Anterior cingulate cortex (tissue), 58 donors: ENCODE data around the gene PIGH.
A peak's percentile ranks its signal among the peaks of the same experiment; 100 is the strongest.
"Not testable (repeated sequence)": the region's sequence is repeated elsewhere in the genome, so short reads cannot be mapped to it uniquely, and the experiment has no call there.

Source experiments
- DNase-seq, 58 donors: peaks; one replicate each; lab custom pipeline; 2025; lab: John Stamatoyannopoulos, UW

Gene PIGH, protein sequence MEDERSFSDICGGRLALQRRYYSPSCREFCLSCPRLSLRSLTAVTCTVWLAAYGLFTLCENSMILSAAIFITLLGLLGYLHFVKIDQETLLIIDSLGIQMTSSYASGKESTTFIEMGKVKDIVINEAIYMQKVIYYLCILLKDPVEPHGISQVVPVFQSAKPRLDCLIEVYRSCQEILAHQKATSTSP

DNA sequence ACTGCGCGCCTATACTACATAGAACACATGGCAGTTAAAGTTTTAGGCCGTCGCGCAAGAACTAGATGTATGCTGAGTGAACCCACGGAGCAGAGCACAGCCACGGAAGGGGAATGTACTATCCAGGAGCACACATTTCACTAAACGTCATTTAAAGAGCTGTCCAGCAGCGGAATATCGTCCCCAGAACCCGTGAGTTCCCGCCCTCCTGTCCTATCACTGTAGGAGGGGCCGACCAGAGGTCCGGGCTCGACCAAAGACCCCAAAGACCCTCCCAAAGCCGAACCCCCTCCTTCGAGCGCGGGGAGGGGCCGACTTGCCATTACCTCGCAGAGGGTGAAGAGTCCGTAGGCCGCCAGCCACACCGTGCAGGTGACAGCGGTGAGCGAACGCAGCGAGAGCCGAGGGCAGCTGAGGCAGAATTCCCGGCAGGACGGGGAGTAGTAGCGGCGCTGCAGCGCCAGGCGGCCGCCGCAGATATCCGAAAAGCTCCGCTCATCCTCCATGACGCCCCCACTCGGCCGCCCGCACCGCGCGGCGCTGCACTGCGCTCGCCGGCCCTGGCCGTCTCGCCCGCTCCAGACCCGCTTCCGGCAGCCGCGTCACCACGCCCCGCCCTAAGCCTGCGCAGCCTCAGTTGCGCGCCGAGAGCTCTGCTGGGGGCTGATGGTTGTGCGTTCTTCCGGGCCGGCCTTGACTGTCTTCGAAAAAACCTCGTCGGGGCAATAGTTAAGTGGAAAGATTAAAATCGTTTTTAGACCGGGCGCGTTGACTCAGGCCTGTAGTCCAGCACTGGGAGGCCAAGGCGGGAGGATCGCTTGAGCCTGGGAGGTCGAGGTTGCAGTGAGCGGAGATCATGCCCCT is at the start of gene PIGH:
PIGH (minus strand) TSS at position 571 of the 864 bp plus-strand sequence; CDS start at position 506, 65 bp downstream.
- peak; percentile 39 to 92 (median 84) for DNase-seq

DNA sequence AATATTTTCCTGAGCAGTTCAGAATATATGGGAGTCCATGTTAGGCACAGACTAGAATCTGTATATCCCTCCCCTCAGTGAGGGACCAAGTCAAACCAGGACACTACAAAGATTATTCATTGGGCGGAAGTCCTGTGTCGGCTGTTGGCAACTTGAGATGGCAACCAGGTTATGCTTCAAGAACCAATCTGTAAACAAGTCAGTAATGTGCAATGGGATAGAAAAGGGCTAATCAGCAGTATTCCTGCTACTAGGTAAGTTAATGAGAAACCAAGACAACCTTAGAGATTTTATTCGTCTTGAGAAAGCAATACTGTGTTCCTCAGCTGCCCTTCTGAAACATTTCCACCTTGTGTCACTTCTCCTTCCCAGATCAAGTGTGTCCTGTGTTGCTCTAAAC is 46.1 kb upstream of the PIGH start:
- DNase-seq: no peak

DNA sequence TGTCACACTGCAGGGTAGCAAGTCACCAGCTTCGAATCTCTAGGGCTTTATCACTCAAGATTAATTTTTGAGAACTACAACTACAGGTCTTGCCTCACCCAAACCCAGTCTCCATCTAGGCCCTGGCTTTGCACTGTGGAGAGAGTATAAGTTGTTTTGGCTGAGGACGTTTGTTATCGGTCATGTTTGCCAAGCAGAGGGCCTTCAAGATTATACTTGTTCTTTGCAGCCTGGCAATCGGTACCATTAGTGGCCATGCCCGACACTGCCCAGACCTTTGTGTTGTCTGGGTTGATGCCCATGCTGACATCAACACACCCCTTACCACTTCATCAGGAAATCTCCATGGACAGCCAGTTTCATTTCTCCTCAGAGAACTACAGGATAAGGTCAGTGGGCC is 45.3 kb upstream of the PIGH start:
- no peak for DNase-seq

DNA sequence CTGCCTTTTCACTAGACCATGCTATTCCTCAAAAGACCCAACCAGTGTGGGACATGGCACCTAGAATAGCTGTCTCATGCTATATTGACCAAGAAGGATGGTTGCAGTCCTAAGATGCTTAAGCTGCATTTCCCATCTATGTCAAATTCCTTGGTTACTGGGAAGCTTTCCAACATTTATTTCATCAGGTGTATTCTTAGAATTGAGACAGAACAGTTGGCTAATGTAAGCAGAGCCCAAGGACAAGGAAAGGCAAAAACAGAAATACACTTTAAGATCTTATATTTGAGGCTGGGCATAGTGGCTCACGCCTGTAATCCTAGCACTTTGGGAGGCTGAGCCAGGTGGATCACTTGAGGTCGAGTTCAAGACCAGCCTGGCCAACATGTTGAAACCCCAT is 44.4 kb upstream of the PIGH start:
- no peak for DNase-seq

DNA sequence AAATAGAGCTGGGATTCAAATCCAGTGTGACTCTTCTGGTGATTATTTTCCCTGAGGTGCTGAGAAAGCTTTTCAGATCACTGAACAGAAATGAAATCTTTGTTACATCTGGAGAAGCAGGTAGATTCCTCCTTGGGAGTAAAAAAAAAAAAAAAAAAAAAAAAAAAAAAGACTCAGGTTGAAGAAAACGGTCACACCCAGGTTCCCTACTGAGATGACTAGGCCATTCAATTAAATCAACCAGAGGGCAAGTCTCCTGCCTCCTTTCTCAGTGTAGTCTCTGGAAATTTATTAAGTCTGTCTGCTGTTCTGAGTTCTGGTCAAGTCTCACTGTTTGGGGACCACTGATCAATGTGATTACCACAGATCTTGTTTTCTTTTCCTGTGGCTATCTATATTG is 43.6 kb upstream of the PIGH start:
- DNase-seq: no peak

DNA sequence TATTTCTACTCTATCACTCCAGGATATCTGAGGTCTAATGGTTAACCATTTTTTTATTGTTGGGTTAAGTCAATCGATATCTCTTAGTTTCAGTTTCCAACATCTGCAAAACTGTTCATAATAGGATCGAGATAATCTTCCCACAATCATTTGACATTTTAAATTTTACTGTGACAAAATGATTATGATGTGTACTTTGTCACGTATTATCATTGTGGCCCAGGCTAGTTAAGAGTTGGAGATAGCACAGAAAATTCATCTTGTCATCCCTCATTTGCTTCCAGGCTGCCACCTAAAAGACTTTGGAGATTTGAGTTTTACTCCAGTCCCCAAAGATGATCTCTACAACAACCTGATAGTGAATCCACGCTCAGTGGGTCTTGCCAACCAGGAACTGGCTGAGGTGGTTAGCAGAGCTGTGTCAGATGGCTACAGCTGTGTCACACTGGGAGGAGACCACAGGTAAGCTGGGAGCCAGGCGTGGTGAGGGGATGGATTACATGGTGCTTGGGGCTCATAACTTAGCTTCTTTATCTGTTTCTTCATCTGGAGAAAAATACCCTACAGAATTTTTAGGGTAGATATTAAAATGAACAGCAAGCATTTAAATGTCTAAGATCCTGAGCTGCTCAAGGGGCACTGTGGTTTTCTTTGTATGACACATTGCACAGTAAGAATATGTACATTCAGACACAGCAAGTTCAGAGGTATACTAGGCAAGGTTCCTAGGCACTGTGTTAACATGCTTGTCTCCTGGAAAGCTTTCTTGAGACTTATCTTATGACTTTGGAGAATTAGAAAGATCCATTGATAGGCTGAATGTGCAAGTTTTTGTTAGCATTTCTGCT is 42.1 kb upstream of the PIGH start:
- DNase-seq: no peak

DNA sequence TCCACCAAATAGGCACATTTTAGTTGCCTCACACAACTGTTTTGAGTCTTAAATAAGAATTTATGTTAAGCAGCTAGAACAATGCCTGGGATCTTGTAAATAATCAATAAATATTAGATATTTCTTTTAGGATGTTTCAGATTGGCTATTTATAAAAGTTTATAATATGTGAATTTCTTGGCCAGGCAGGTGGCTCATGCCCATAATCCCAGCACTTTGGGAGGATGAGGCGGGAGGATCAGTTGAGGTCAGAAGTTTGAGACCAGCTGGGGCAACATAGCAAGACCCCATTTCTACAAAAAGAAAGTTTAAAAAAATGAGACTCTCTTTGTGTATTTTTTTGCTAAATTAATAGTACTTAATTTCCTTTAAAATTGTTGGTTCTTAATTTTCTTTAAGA is 41.4 kb upstream of the PIGH start:
- DNase-seq: no peak

DNA sequence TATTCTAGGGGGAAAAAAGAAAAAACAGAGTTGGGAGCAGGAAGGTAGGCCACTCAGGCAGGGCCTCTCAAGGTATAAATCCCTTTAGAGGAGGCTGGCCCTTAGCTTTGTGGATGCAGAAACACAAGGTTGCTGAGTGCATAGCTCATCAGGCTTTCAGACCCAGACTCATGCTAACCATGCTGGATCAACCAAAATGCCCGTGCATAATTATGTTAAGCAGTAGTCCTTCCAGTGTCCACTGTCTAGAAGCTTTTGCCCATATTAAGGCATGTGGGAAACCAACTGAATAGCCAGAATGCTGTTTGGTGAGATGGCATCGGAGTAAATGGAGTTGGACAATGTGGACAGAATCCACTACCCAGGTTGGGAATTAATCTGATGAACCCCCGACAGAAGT is 38.6 kb upstream of the PIGH start:
- no peak for DNase-seq

DNA sequence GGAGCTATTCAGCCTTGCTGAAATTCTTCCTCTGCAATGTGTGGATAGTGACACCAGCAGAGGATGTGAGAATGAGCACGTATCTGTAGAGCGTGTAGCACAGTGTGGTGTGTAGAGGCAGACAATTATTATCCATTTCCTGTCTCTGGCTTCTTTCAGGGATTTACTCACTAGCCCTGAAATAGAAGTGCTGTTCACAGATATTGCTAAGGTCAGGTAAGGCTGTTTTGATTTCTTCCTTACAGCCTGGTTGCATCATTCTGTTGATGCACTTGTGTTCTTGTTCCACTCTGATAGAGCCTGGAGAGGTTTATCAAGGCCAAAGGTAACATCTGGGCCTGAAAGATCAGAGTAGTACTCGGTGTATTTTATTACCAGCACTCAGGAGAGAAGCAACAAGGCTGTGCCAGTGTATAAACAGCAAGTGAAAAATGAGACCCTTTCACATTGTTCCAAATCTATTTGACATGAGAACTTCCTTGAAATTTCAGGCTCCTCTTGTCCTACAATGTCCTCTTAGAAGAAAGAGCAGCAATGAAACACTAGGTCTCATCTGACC is 36.4 kb upstream of the PIGH start:
- DNase-seq: peak in 2 of 58 donors; percentile 27 to 45

DNA sequence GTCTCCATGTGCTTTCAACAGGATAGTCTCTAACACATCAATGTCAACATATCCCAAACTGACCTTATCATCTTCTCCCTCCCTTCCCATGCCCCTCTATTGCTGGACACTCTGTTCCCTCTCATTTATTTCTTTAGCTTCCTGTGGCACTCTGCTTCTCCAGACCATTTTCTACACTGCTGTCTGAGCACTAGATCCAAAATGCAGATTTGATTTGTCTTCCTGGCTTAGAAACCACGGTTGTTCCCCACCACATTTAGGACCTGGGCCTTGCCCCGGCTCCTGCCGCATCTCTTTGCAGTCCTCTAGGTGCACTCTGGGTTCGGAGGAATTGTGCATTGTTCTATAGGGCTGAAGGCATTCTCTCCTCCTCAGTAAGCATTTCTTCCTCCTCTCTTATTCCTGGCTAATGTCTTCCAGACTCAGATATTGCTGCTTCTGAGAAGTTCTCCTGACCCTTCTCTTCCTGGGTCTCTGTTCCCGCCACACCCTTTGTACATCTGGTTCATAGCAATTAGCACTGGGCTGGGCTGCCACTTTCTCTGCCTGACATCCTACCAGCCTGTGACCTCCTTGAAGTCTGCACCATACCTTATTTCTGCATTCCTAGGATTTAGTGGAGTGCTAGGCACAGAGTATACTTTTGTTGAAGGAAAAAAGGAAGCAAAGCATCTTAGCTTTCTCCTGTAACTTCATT is 33.5 kb upstream of the PIGH start:
- no peak for DNase-seq

DNA sequence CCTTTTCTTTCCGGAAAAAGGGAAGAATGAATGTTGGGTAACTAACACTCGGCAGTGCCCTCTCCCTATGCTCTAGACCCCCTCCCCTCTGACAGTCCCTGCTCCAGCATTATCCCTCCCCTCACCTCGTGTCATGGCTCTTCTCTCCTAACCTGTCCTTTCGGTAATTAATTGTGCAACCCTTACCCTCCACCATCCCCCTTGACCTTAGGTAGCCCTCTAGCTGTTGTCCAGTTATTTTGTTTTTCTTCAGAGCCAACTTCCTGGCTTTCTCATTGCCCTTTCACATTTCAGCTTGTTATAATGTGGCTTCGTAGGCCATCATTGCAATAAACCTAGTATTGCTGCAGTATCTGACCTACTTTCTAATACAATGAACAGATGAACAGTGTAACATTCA is 30.9 kb upstream of the PIGH start:
- no peak for DNase-seq

DNA sequence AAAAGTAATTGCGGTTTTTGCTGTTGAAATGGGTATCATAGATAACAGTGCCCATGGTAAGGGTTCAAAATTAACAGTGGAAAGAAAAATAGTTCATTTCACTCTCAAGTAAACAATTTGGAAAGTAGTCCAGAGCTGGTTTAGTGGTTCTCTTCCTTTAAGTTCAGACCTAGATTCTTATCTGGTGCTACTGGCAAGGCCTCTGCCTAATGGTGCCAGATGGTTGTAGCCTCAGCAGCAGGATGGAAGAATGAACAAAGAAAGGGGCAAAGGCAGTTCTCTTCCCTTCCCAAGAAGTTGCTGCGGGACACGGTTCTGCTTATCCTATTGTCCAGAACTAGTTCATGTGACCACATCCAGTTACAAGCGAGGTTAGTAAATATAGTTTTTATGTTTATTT is 30.1 kb upstream of the PIGH start:
- DNase-seq: no peak

DNA sequence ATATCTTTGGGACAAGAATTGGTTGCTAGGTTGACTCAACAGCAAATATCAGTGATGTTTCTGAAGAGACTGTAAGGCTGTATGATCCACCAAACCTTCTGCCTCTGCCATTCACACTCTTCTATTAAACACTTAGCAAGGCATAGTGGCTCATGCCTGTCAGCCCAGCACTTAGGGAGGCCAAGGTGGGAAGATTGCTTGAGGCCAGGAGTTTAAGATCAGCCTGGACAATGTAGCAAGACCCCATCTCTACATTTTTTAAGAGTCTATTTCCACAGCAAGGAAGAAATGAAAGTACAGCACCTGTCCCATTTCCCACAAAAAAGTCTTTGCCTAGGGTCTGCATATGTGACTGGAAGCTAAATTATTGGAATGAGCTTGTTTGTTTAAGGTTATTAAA is 27.5 kb upstream of the PIGH start:
- DNase-seq: no peak

DNA sequence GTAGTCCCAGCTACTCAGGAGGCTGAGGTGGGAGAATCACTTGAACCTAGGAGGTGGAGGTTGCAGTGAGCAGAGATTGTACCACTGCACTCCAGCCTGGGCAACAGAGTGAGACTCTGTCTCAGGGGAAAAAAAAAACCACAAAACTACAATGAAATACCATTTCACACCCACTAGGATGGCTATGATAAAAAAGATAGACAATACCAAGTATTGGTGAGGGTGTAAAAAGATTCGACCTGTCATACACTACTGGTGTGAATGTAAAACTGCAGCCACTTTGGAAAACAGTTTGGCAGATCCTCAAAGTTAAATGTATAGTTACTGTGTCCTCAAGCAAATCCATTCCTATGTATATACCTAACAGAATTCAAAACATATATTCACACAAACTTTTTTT is 26.1 kb upstream of the PIGH start:
- DNase-seq: not testable (repeated sequence)

DNA sequence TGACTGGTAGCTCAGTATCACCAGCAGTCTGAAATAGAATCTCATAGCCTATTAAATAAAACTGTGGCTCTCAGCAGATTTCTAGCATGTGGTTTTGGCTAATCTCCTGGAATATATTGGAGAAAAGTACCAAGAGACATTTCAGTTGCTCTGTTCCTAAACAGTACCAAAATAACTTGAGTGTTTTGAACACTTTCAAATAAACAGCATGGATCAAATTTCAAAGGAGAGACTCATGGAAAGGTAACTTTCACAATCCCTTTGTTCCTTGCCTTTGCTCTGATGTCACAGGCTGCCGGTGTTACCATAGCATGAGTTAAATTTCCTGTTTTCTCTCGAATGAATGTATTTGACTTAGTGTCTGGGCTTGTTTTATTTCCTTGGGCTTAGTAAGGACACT is 23.0 kb upstream of the PIGH start:
- no peak for DNase-seq

DNA sequence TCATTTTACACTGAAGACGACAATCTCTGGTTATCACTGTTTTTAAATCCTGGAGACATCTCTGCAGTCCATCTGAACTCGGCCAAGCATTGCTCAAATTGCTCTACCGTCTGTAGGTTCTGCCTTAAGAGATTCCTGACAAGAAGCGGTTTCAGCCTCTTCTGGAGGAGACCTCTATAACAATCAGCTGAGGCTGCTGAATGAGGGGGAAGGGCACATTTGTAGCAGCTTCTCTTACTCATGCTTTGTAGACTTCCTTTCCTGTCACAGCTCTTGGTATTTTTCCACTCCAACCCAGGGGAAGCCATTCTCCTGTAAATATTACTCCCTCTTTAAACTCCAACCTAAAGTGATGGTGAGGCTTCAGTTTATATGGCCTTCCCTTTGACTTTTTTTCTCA is 22.6 kb upstream of the PIGH start:
- DNase-seq: peak in 27 of 58 donors; percentile 3 to 61 (median 18)

DNA sequence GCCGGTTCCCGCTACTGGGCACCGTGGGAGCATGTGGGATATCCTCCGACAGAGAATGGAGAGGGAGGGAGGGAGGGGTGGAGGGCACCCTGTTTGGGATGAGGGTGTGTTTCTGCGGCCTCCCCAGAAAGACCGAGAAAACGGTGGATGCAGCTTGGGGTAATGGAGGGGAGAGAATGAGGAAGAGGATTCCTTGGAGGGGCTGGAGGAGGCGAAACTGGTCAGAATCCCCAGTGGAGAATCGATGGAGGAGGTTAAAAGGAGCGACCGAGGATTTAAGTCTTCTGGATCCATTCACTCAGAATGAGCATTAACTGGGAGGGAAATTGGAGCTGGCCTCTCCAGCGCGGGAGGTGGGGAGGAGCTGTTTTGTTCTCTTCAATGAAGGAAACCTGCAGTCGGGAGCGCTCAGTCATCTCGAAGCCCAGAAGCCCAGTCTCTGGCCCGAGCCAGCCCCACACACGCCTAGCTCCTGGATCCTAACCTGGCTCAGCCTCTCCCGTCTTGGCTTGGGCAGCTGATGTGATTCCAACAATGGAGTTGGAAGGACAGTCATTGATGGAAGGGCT is 20.2 kb upstream of the PIGH start:
- DNase-seq: peak in 31 of 58 donors; percentile 6 to 65 (median 24)

DNA sequence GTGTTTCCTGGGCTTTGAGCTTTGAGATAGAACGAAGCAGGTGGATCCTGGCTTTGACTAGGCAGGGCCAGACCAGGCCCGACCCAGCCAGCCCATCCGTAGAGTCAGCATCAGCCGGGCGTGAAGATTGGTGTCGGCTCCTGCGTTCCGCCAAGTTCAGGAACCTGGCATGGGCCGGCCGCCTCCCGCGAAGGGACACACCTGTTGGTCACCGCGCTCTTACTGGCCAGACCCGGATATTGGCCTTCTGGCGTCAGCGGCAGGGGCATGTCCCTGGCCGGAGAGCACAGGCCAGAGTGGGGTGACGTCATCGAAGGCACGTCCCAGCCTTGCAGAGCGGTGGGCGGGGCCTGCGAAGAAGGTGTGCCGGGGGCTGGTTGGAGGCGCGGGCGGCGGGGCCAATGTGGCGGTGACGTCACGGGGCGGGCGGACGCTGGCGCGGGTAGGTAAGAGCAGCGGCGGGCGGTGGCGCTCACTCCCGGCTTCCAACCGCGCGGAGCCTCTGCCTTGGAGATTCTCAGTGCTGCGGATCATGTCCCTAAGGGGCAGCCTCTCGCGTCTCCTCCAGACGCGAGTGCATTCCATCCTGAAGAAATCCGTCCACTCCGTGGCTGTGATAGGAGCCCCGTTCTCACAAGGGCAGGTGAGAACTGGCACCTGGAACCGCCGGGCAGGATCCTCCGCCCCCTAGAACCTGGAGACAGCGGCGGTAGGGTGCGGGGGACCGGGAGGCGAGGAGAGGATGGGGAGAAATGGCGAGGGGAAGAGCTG is 19.6 kb upstream of the PIGH start, which contains the start of gene ARG2:
ARG2 (plus strand) TSS at position 475 of the 771 bp plus-strand sequence; CDS start at position 533, 58 bp downstream.
- DNase-seq: peak; percentile 27 to 98 (median 87)

DNA sequence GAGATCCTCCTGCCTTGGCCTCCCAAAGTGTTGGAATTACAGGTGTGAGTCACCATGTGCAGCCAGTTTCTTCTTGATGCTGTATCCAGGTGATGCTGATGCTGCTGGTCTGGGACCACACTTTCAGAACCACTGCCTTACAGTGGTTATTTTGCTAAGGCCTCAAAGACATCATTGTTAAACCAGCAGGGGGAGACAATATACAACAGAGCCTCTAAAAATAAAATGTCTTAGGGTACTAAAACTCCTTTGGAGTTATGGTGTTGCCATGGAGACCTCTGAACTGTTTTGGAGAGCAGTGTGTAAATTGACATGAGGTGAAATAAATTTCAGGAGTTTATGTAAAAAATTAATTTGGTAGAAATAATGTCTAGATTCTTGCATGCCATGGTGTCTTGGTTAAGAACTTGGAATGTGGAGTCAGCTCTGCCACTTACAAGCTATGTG is 18.6 kb upstream of the PIGH start:
- DNase-seq: peak in 3 of 58 donors; percentile 2 to 56 (median 54)
